ENCODE results near the gene AXL.
"Not testable (repeated sequence)": the region's sequence is repeated elsewhere in the genome, so short reads cannot be mapped to it uniquely, and the experiment has no call there.

The AXL gene

GRCh38 chr19:41206926-41207750 is 11.9 kb upstream of the AXL start:
- no peak for DNase-seq

- DNase-seq = no peak
Observed at GRCh38 chr19:41214161-41214560, 4.9 kb upstream of the AXL start.

- no peak for DNase-seq
Observed at GRCh38 chr19:41217741-41218140, 1.3 kb upstream of the AXL start.

GRCh38 chr19:41218249-41218614 is 791 bp upstream of the AXL start:
- DNase-seq = no peak

GRCh38 chr19:41219924-41220567 is 1.0 kb downstream of the AXL start:
- no peak for DNase-seq

- DNase-seq = no peak
Observed at GRCh38 chr19:41220811-41221210, 1.8 kb downstream of the AXL start.

- DNase-seq = no peak
Observed at GRCh38 chr19:41221514-41222205, 2.6 kb downstream of the AXL start.

- DNase-seq = no peak
Observed at GRCh38 chr19:41222240-41222639, 3.2 kb downstream of the AXL start.

- DNase-seq = no peak
Observed at GRCh38 chr19:41223431-41224234, 4.6 kb downstream of the AXL start.

GRCh38 chr19:41224632-41225031 is 5.6 kb downstream of the AXL start:
- DNase-seq = no peak

- DNase-seq = no peak
Observed at GRCh38 chr19:41225238-41226052, 6.4 kb downstream of the AXL start.

- DNase-seq = no peak
Observed at GRCh38 chr19:41226053-41226873, 7.2 kb downstream of the AXL start.

- no peak for DNase-seq
Observed at GRCh38 chr19:41226874-41227390, 7.9 kb downstream of the AXL start.

- DNase-seq = no peak
Observed at GRCh38 chr19:41228486-41228885, 9.5 kb downstream of the AXL start.

- DNase-seq = not testable (repeated sequence)
Observed at GRCh38 chr19:41229338-41229737, 10.3 kb downstream of the AXL start.

GRCh38 chr19:41230067-41230857 is 11.2 kb downstream of the AXL start:
- DNase-seq = no peak

GRCh38 chr19:41232686-41233085 is 13.7 kb downstream of the AXL start:
- no peak for DNase-seq

GRCh38 chr19:41233748-41234240 is 14.8 kb downstream of the AXL start:
- DNase-seq = no peak

- no peak for DNase-seq
Observed at GRCh38 chr19:41234512-41235168, 15.6 kb downstream of the AXL start.

All from NCI-H1436 treated with DMSO at 0.1 percent for 48 hours (cell line).